Measurements from ENCODE around the gene SAMMSON.

The SAMMSON gene

GRCh38 chr3:70020906-70021660, 21.6 kb downstream of the SAMMSON start:
- no peak for DNase-seq

DNA sequence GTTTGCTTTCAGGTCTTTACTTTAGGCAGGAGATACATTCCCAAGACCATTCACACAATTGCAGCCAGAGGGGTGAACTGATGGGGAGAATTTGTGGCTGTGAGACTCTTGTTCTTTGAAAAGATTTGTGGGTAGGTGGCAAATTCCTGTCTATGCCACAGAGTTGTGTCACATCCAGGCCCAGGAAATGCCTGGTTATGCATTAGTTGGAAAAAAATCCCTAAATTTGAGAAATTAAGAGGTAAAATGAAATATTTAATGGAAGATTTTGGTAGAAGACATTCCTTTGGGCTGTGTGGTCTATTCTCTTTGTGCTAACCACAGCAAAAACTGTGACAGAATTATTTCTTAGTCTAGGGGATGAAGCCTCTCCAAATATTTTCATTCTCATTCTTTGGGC, 28.8 kb downstream of the SAMMSON start:
- DNase-seq = no peak

DNA sequence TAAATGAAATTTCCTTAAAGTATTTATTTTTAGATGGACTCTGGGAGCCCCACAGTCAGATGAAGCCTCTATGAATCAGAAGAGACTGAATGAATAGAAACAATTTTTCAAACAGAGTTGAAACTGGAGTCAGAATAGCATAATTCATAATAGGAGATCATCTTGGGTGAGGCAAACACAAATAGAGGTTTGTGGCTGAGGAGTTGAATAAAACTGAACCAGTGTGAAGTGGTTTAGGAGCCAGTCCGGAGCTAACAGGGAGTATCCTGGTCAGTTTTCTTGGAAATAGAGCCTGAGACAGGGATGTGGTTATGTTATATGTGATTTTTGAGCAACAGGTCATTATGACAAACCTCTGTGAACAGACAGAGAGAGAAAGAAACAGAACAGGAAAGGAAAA, 39.2 kb downstream of the SAMMSON start:
- DNase-seq = no peak

- no peak for DNase-seq
Observed at GRCh38 chr3:70040386-70040785, 40.9 kb downstream of the SAMMSON start.

DNA sequence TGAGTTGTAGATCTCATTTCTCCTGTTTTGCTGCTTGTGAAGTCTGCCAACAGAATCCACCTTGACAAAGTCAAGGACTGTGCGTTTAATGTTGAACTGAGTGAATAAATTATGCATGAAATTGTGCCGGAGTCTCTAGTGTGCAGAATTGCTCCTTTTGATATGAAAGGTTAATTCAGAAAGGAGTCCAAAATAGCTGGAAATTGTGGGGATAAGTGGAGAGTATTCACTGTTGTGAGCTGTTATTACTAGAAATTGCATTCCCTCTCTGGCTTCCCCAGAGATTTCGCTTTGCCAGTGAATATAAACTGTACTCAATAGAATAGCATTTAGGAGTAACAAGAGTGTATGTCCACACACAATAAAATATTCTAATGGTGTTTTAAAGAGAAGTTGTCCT, 43.1 kb downstream of the SAMMSON start:
- DNase-seq = no peak

GRCh38 chr3:70049761-70050160, 50.2 kb downstream of the SAMMSON start:
- DNase-seq = no peak

- no peak for DNase-seq
Observed at GRCh38 chr3:70053293-70053692, 53.8 kb downstream of the SAMMSON start.

- no peak for DNase-seq
Observed at GRCh38 chr3:70056081-70056480, 56.5 kb downstream of the SAMMSON start.

GRCh38 chr3:70057426-70057825, 57.9 kb downstream of the SAMMSON start:
- DNase-seq = no peak

DNA sequence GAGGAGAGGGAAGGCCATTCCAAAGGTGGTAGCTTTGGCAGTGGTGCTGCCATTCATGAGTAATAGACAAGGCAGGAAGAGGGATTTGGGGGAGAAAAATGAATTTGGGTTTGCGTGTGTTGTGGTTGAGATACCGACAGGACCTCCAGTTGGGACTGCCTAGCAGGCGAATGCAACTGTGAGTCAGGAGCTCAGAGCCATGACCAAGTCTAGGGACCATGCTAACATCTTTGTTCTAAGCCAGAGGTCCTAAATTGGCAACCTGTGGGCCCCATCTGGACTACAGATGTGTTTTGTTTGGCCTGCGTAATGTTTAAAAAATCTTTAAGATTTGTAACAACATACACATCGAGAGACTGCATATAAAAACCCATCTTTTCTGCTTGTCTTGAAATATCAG, 61.6 kb downstream of the SAMMSON start:
- DNase-seq = no peak

DNA sequence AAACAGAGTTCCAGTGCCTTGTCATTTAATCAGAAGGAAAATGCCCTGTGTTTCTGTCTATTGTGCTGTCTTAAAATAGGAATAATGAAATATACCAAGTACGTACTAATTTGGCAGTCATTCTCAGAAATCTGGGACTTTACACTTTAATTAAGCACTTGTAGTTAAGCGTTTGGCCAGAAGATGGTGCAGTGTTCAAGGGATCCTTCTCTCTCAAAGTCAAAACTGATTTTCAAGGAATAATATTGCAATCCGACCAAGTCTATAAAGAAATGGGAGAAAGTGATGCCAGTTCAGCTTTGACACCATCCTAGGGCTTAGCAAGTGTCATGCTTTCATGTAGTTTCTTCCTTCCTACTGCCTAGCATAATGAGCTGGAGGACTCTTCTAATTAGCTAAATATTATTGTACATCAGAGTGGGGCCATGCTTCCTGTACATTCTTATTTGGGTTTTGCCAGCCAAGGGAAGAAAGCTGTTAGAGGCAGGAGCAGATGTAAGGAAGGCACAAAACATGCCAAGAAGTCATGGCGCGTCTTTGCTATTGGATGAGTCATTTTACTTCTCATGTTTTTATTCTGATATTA, 64.8 kb downstream of the SAMMSON start:
- DNase-seq = no peak

- DNase-seq = no peak
Observed at GRCh38 chr3:70065696-70066253, 66.2 kb downstream of the SAMMSON start.

GRCh38 chr3:70067860-70068521, 68.5 kb downstream of the SAMMSON start:
- DNase-seq = no peak

DNA sequence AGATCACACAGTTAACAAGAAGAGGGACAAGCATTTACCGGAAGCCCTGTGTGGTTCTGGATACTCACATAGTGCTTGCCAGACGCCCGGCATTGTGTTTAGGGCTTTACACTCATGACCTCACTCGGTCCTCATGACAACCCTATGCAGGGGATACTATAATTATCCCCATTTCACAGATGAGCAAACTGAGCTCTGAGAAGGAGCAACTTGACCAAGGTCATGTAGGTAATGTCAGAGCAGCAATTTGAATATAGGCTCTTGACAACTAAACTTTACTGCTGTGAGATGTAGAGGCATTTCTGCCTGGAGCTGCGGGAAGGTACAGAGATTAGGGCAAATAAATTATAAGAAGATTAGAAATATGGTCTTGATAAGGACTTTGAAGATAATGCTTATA, 70.0 kb downstream of the SAMMSON start:
- DNase-seq = no peak

GRCh38 chr3:70071138-70071537, 71.6 kb downstream of the SAMMSON start:
- no peak for DNase-seq

- DNase-seq = no peak
Observed at GRCh38 chr3:70072180-70072579, 72.6 kb downstream of the SAMMSON start.

- DNase-seq = no peak
Observed at GRCh38 chr3:70072754-70073153, 73.2 kb downstream of the SAMMSON start.

- DNase-seq = no peak
Observed at GRCh38 chr3:70075101-70075500, 75.6 kb downstream of the SAMMSON start.

DNA sequence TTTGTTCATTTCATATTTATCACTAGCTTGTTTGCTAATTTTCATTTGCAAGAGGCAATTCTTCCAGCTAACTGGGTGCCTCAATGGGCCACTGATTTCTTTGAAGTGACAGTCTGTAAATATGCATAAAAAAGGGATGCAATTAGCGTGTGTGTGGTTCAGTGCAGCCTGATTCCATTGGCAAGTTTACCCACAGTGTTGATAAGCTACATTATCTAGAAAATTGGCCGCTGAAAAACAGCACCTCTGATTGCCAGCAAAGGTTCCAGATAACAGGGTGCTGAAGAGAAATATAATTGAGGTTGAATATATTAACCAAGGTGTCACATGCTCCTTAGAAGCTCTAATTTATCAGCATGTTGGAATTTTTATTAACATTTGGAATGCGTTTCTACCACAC, 76.9 kb downstream of the SAMMSON start:
- no peak for DNase-seq

GRCh38 chr3:70078778-70079177, 79.2 kb downstream of the SAMMSON start:
- no peak for DNase-seq

GRCh38 chr3:70085613-70086012, 86.1 kb downstream of the SAMMSON start:
- no peak for DNase-seq

DNA sequence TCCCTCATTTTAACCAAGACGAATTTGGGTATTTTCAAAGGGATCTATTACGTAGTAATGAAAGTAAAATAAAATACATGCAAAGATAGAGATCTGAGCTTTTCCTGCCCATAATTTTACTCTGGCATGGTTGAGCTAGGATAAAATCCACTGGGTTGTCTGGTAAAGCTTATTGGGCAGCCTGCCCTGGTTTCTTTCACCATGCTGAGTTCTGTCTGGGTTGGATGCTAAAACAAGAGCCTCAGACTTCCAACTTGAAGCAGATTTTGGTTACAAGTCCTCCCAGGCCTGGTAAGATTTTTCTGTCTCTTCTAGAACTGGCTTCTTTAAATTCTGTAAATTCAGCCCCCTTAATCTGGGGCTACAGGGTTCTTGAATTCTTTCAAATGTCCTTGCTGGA, 86.8 kb downstream of the SAMMSON start:
- DNase-seq = no peak

DNA sequence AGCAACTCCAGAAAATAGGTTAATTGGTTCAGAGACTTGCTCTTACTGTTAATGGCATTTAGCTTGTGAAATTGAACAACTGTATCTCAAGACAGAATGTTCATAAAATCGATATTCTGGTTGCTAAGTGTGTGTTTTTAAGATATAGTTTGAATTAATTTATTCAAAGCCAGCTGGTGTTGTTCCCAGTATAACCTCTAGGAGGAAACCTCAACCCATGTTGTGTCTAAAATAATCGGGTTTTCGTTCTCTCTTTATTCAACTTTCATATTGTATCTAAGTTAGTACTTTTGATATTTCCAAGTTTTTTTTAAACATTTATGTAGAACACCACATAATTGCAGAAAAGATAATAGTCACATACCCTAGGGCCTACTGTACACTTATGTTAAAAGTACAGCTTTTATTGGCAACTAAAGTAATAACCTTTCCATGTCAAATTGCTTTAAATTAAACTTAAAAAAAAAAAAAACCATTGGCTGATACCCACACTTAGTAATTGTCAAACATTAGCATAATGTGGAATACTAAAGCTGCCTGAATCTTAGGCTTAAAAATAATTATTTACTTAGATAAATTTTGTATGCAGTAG, 90.9 kb downstream of the SAMMSON start:
- no peak for DNase-seq

GRCh38 chr3:70094197-70094596, 94.7 kb downstream of the SAMMSON start:
- DNase-seq = no peak
